ENCODE results near the gene MSANTD1. TPM values are rescaled to one million over a fixed set of nuclear protein-coding genes. Genes with fewer than 3 reads are reported as not detected.

MSANTD1 gene
- total and polyA plus RNA-seq, 7 donors, result 0.11 to 0.94 (median 0.34) TPM

DNA sequence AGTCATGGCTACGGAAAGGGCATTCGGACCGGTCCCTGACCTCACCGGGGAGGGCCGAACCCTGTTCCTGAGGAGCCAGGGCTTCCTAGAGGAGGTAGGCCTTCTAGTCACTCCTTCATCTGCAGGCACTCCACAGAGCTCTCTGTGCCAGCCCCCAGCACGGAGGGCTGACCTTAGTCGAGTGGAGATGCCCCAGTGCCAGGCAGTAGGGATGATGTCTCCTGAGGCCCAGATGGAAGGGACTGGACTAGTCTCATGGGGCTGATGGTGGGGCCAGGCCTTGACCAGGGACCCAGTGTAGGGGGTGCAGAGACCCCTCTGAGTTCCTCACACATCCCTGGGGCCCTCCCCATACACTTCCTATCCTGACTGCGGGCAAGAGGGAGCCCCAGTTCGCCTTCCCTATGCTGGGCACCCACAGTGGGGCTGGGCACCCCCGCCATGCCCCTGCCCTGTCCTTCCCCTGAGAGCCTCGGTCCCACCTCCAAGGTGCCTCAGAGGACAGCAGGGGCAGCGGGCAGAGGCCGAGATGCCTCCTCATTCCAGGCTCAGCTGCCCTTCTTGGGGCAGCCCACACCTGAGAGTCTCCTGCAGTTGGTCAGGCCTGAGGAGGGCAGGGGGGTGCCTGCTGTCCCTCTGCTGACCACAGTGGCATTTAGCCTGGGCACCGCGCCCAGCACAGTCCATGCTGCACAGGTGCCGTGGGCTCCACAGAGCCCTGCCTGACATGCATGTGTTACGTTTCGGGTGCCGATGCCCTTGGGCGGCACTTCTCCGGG lies 1.4 kb upstream of the MSANTD1 start:
- intact Hi-C loops (cut with DNase I), result no loop called here
- H3K27ac ChIP-seq, result no peak overlapping the region

GRCh38 chr4:3248178-3248480 lies 830 bp upstream of the MSANTD1 start:
- TF ChIP-seq CTCF (IDR thresholded peaks at IDR 0.05), result no peak
- peaks cover 0 to 7% of the 10 kb centered on the region in 2 donors for H3K36me3 ChIP-seq (ENCODE audit: insufficient read depth in 1 of 2, low read depth in 1 of 2)
- H3K9me3 ChIP-seq, result no peaks in the 10 kb centered on the region
- H3K4me3 ChIP-seq, result no peak overlapping the region
- DNase-seq, result no peak
- intact Hi-C loops (cut with DNase I), result no loop called here
- WGBS, 3 donors, result 85 to 89% (median 87%) methylated on average over 12 to 14 of the region's 14 CpGs
- ATAC-seq, result peak in 1 of 4 donors; percentile 13
- no peaks in the 10 kb centered on the region for H3K27me3 ChIP-seq (ENCODE audit: insufficient read depth in 3 of 3, low read length in 2 of 3)
- no peak overlapping the region for H3K27ac ChIP-seq
- H3K4me1 ChIP-seq, result no peaks in the 10 kb centered on the region

More for the DNA sequence above, 1.4 kb upstream of the MSANTD1 start:
- WGBS, 3 donors, result 80 to 83% (median 82%) methylated on average over 19 to 21 of the region's 21 CpGs
- Histone ChIP-seq H3K4me1 (no peaks in the 10 kb centered on the region), H3K36me3 (ENCODE audit: insufficient read depth in 1 of 2, low read depth in 1 of 2) (peaks cover 0 to 5% of the 10 kb centered on the region in 2 donors), H3K9me3 (no peaks in the 10 kb centered on the region), H3K4me3 (no peak overlapping the region), H3K27me3 (ENCODE audit: insufficient read depth in 3 of 3, low read length in 2 of 3) (no peaks in the 10 kb centered on the region)
- peak in 3 of 4 donors; percentile 54 to 65 (median 65) for ATAC-seq
- no peak for TF ChIP-seq CTCF (IDR thresholded peaks at IDR 0.05)
- DNase-seq, result no peak

DNA sequence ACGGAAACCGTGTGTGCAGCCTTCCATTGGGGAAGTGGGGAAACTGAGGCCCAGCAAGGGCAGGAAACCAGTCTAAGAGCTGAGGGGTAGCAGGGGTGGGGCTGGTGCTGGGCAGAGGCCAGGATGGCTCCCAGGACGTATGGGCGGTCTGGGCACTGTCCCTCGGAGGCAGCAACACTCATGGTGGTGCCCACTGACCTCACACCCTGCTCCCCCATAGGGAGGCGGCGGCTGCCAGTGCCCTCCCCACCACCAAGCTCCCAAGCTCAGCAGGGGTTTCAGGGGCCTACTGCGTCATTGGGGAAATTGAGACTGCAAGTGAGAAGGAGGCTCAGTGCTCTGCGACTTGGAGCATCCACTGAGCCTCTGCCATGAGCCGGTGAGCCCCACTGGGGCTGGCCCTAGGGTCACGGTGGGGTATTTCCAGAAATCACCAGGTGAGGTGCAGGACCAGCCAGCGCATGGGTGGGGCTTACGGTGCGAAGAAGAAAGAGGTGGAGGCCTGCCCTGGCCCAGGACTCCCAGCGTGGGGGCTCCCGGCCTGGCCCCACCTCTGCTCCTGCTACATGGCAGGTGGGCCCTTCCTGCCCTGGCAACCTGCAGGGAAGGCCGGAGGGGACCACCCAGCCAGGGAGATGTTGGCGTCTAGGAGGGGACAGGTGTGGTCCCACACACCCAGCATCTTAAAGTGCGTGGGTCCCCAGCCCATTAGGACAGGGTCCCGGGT lies 915 bp downstream of the MSANTD1 start:
- H3K27ac ChIP-seq, result no peak overlapping the region
- ATAC-seq (no peak), DNase-seq (peak; percentile 7 to 45)
- H3K4me3 ChIP-seq, result no peak overlapping the region
- no peaks in the 10 kb centered on the region for H3K9me3 ChIP-seq
- intact Hi-C loops (cut with DNase I), result no loop called here
- H3K36me3 ChIP-seq (ENCODE audit: insufficient read depth in 1 of 2, low read depth in 1 of 2), result peaks cover 0 to 12% of the 10 kb centered on the region in 2 donors
- TF ChIP-seq CTCF (IDR thresholded peaks at IDR 0.05), result no peak
- no peaks in the 10 kb centered on the region for H3K4me1 ChIP-seq
- H3K27me3 ChIP-seq (ENCODE audit: insufficient read depth in 3 of 3, low read length in 2 of 3), result no peaks in the 10 kb centered on the region
- WGBS, 3 donors, result 85 to 95% (median 90%) methylated on average over 20 of the region's 20 CpGs

DNA sequence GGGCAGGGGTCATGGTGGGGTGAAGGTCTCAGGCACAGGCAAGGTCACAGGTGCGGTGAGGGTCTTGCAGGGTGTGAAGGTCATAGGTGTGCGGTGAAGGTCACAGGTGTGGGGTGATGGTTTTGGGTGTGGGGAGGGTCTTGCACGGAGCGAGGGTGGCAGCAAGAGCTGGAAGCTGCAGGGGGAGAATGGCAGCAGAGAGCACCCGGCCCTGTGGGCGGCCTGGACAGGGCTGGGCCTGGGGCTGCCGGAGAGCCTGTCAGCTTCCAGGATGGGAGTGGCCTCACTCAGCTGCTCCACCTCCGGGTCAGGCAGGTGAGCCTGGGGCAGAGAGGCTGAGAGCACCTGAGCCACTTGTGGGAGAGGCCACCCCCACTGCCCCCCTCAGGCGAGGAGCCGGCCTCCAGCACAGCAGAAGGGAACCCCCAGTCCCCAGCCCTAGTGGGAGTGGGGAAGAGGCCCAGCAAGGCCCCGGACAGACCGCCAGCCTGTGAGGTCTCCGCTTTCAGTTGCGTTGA lies 1.5 kb downstream of the MSANTD1 start:
- WGBS, 3 donors, result 83 to 92% (median 92%) methylated on average over 14 of the region's 14 CpGs
- TF ChIP-seq CTCF (IDR thresholded peaks at IDR 0.05), result no peak
- intact Hi-C loops (cut with DNase I), result no loop called here
- no peaks in the 10 kb centered on the region for H3K27me3 ChIP-seq (ENCODE audit: insufficient read depth in 3 of 3, low read length in 2 of 3)
- no peaks in the 10 kb centered on the region for H3K9me3 ChIP-seq
- H3K4me3 ChIP-seq, result no peak overlapping the region
- H3K27ac ChIP-seq, result no peak overlapping the region
- no peaks in the 10 kb centered on the region for H3K4me1 ChIP-seq
- peak; percentile 3 to 49 for DNase-seq
- ATAC-seq, result no peak
- H3K36me3 ChIP-seq (ENCODE audit: insufficient read depth in 1 of 2, low read depth in 1 of 2), result peaks cover 0 to 12% of the 10 kb centered on the region in 2 donors

Data from psoas muscle (tissue), 8 donors.